ENCODE data around the gene SLC6A7. TPM values are rescaled to one million over a fixed set of nuclear protein-coding genes. Genes with fewer than 3 reads are reported as not detected.
"Not testable (repeated sequence)": the region's sequence is repeated elsewhere in the genome, so short reads cannot be mapped to it uniquely, and the experiment has no call there.

The SLC6A7 gene
- total RNA-seq, 2 experiments from 2014 or later, result not detected

- CTCF ChIA-PET, result no interaction called here
- intact Hi-C loops (cut with micrococcal nuclease), result no loop called here
- no peaks in the 10 kb centered on the region for H3K4me1 Mint-ChIP-seq (ENCODE audit: low read depth)
Measured at GRCh38 chr5:150246429-150246828, 56.6 kb downstream of the SLC6A7 start.

DNA sequence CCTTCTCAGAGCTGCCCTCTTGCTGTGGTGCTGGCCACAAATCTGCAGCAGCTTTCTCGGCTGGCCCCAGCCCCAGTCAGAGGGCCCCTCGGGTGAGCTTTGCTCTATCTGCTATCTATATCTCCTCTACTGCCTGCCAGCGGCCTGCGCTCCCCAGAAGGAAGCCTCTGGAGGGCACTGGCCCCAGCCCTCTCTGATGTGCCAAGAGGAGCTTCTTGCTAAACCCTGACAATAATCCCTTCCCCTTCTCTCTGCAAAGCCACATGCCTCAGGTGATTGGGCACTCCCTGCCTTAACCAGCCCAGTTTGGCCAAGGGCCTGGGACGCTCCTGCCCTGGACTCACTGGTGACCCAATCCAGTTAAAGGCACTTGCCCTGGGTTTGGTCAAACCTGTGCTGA lies 57.0 kb downstream of the SLC6A7 start:
- H3K9me3 Mint-ChIP-seq, result no peaks in the 10 kb centered on the region
- no peaks in the 10 kb centered on the region for H3K36me3 Mint-ChIP-seq (ENCODE audit: low read depth)
- H3K27me3 Mint-ChIP-seq (ENCODE audit: low read depth), result no peaks in the 10 kb centered on the region
- intact Hi-C loops (cut with micrococcal nuclease), result no loop called here
- no peak for DNase-seq
- H3K4me1 Mint-ChIP-seq (ENCODE audit: low read depth), result no peaks in the 10 kb centered on the region
- no peak overlapping the region for H3K4me3 Mint-ChIP-seq
- no peak overlapping the region for H3K27ac Mint-ChIP-seq
- CTCF ChIA-PET, result no interaction called here

More at GRCh38 chr5:150246429-150246828, 56.6 kb downstream of the SLC6A7 start:
- no peak for DNase-seq
- Mint-ChIP-seq H3K4me3 (no peak overlapping the region), H3K27ac (no peak overlapping the region), H3K9me3 (no peaks in the 10 kb centered on the region), H3K36me3 (ENCODE audit: low read depth) (no peaks in the 10 kb centered on the region), H3K27me3 (ENCODE audit: low read depth) (no peaks in the 10 kb centered on the region)

GRCh38 chr5:150247726-150248125 lies 57.9 kb downstream of the SLC6A7 start:
- no peaks in the 10 kb centered on the region for H3K4me1 Mint-ChIP-seq (ENCODE audit: low read depth)
- H3K36me3 Mint-ChIP-seq (ENCODE audit: low read depth), result no peaks in the 10 kb centered on the region
- intact Hi-C loops (cut with micrococcal nuclease), result no loop called here
- H3K27me3 Mint-ChIP-seq (ENCODE audit: low read depth), result no peaks in the 10 kb centered on the region
- no peaks in the 10 kb centered on the region for H3K9me3 Mint-ChIP-seq
- CTCF ChIA-PET, result no interaction called here
- no peak overlapping the region for H3K27ac Mint-ChIP-seq
- no peak overlapping the region for H3K4me3 Mint-ChIP-seq
- DNase-seq, result no peak

DNA sequence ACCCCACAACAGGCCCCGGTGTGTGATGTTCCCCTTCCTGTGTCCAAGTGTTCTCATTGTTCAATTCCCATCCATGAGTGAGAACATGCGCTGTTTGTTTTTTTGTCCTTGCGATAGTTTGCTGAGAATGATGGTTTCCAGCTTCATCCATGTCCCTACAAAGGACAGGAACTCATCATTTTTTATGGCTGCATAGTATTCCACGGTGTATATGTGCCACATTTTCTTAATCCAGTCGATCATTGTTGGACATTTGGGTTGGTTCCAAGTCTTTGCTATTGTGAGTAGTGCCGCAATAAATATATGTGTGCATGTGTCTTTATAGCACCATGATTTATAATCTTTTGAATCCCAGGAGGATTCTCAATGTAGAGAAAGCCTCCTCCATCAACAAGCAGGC lies 58.6 kb downstream of the SLC6A7 start:
- H3K9me3 Mint-ChIP-seq; DNase-seq; H3K27ac Mint-ChIP-seq; H3K36me3 Mint-ChIP-seq (ENCODE audit: low read depth); intact Hi-C loops (cut with micrococcal nuclease); H3K4me1 Mint-ChIP-seq (ENCODE audit: low read depth); H3K27me3 Mint-ChIP-seq (ENCODE audit: low read depth); CTCF ChIA-PET; H3K4me3 Mint-ChIP-seq: not testable (repeated sequence)

GRCh38 chr5:150248946-150249345 lies 59.1 kb downstream of the SLC6A7 start:
- DNase-seq, result no peak
- H3K27me3 Mint-ChIP-seq (ENCODE audit: low read depth), result no peaks in the 10 kb centered on the region
- H3K27ac Mint-ChIP-seq, result no peak overlapping the region
- H3K4me1 Mint-ChIP-seq (ENCODE audit: low read depth), result no peaks in the 10 kb centered on the region
- no peak overlapping the region for H3K4me3 Mint-ChIP-seq
- H3K36me3 Mint-ChIP-seq (ENCODE audit: low read depth), result no peaks in the 10 kb centered on the region
- intact Hi-C loops (cut with micrococcal nuclease), result no loop called here
- H3K9me3 Mint-ChIP-seq, result no peaks in the 10 kb centered on the region
- CTCF ChIA-PET, result no interaction called here

DNA sequence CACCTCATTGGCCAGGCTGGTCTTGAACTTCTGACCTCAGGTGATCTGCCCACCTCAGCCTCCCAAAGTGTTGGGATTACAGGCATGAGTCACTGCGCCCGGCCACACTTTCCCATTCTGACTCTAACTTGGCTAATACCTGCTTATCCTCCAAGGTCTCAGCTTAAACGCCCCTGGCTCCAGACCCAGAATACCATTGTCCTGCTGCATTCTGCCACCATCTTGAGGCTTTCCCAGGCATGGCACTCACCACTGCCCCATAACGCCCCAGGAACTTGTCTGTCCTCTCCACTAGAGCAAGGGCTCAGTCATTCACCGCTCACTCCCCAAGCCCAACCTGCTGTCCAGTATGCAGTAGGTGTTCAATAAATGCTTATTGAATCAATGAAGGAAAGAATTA lies 59.9 kb downstream of the SLC6A7 start:
- no peak for DNase-seq
- H3K4me1 Mint-ChIP-seq (ENCODE audit: low read depth), result no peaks in the 10 kb centered on the region
- no peaks in the 10 kb centered on the region for H3K36me3 Mint-ChIP-seq (ENCODE audit: low read depth)
- H3K27me3 Mint-ChIP-seq (ENCODE audit: low read depth), result no peaks in the 10 kb centered on the region
- CTCF ChIA-PET, result no interaction called here
- intact Hi-C loops (cut with micrococcal nuclease), result no loop called here
- no peak overlapping the region for H3K4me3 Mint-ChIP-seq
- no peaks in the 10 kb centered on the region for H3K9me3 Mint-ChIP-seq
- H3K27ac Mint-ChIP-seq, result no peak overlapping the region

GRCh38 chr5:150251504-150251903 lies 61.6 kb downstream of the SLC6A7 start:
- Mint-ChIP-seq H3K4me3 (no peak overlapping the region), H3K36me3 (ENCODE audit: low read depth) (no peaks in the 10 kb centered on the region), H3K9me3 (no peaks in the 10 kb centered on the region), H3K27me3 (ENCODE audit: low read depth) (no peaks in the 10 kb centered on the region), H3K4me1 (ENCODE audit: low read depth) (no peaks in the 10 kb centered on the region), H3K27ac (no peak overlapping the region)
- CTCF ChIA-PET, result no interaction called here
- DNase-seq, result no peak
- intact Hi-C loops (cut with micrococcal nuclease), result no loop called here

DNA sequence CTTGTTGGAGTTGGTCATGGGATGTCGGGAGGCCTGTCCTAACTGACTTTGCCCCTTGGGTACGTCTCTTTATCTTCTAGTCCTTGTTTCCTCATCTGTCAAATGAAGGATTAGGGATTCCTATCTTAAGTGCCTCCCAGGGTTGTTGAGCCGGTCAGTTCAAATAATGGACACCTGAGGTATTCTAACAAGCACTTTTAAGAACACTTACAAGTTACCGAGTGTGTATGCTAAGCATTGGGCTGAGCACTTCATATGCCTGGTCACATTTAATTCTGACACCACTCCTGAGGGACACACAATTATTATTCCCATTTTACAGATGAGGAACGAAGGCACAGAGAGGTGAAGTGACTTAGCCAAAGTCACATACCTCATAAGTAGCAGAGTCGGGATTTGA lies 62.6 kb downstream of the SLC6A7 start:
- no peaks in the 10 kb centered on the region for H3K4me1 Mint-ChIP-seq (ENCODE audit: low read depth)
- no peaks in the 10 kb centered on the region for H3K36me3 Mint-ChIP-seq (ENCODE audit: low read depth)
- CTCF ChIA-PET, result interaction anchor here (0.7 kb wide), 1 partner anchor 25 kb away, joined by 3 read pairs; no protein-coding TSS in a partner anchor

GRCh38 chr5:150253416-150254208 lies 63.8 kb downstream of the SLC6A7 start:
- no peaks in the 10 kb centered on the region for H3K36me3 Mint-ChIP-seq (ENCODE audit: low read depth)
- H3K4me3 Mint-ChIP-seq, result no peak overlapping the region
- DNase-seq, result no peak
- no peak overlapping the region for H3K27ac Mint-ChIP-seq
- H3K9me3 Mint-ChIP-seq, result no peaks in the 10 kb centered on the region
- intact Hi-C loops (cut with micrococcal nuclease), result no loop called here
- no peaks in the 10 kb centered on the region for H3K27me3 Mint-ChIP-seq (ENCODE audit: low read depth)
- CTCF ChIA-PET, result no interaction called here
- H3K4me1 Mint-ChIP-seq (ENCODE audit: low read depth), result no peaks in the 10 kb centered on the region

More for the DNA sequence above, 62.6 kb downstream of the SLC6A7 start:
- intact Hi-C loops (cut with micrococcal nuclease), result no loop called here
- Mint-ChIP-seq H3K27ac (no peak overlapping the region), H3K27me3 (ENCODE audit: low read depth) (no peaks in the 10 kb centered on the region), H3K4me3 (no peak overlapping the region), H3K9me3 (no peaks in the 10 kb centered on the region)
- DNase-seq, result no peak

GRCh38 chr5:150254363-150254762 lies 64.5 kb downstream of the SLC6A7 start:
- Mint-ChIP-seq H3K36me3 (ENCODE audit: low read depth) (no peaks in the 10 kb centered on the region), H3K4me1 (ENCODE audit: low read depth) (no peaks in the 10 kb centered on the region), H3K27ac (no peak overlapping the region), H3K9me3 (no peaks in the 10 kb centered on the region), H3K27me3 (ENCODE audit: low read depth) (no peaks in the 10 kb centered on the region), H3K4me3 (no peak overlapping the region)
- CTCF ChIA-PET, result interaction anchor here (0.8 kb wide), 1 partner anchor 101 kb away, joined by 3 read pairs; no protein-coding TSS in a partner anchor
- no peak for DNase-seq
- intact Hi-C loops (cut with micrococcal nuclease), result no loop called here

DNA sequence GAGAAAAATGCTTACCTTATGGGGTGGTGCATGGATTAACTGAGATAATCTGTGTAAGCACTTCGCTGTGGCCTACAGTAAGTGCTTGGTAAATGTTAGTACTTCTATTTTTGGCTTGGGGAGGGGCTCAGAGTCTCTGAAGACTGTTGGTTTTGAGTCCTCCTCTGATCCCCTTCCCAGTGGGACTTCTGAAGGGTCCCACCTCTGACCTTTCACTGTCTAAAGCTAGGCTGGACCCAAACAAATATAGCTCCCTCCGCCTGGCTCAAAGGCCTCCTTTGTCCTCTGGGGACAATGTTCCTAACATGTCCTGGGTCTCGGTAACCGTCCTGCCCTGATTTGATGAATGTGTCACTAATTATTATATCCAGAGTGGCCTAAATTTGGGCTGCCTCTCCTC lies 64.9 kb downstream of the SLC6A7 start:
- Mint-ChIP-seq H3K36me3 (ENCODE audit: low read depth) (no peaks in the 10 kb centered on the region), H3K4me1 (ENCODE audit: low read depth) (no peaks in the 10 kb centered on the region), H3K27me3 (ENCODE audit: low read depth) (no peaks in the 10 kb centered on the region), H3K9me3 (no peaks in the 10 kb centered on the region), H3K27ac (no peak overlapping the region), H3K4me3 (no peak overlapping the region)
- no peak for DNase-seq
- intact Hi-C loops (cut with micrococcal nuclease), result no loop called here
- CTCF ChIA-PET, result interaction anchor here (0.8 kb wide), 1 partner anchor 102 kb away, joined by 3 read pairs; no protein-coding TSS in a partner anchor

GRCh38 chr5:150255659-150256409 lies 66.0 kb downstream of the SLC6A7 start:
- no peaks in the 10 kb centered on the region for H3K9me3 Mint-ChIP-seq
- intact Hi-C loops (cut with micrococcal nuclease), result no loop called here
- no peak for DNase-seq
- CTCF ChIA-PET, result no interaction called here
- no peaks in the 10 kb centered on the region for H3K4me1 Mint-ChIP-seq (ENCODE audit: low read depth)
- no peak overlapping the region for H3K4me3 Mint-ChIP-seq
- H3K36me3 Mint-ChIP-seq (ENCODE audit: low read depth), result no peaks in the 10 kb centered on the region
- H3K27me3 Mint-ChIP-seq (ENCODE audit: low read depth), result no peaks in the 10 kb centered on the region
- no peak overlapping the region for H3K27ac Mint-ChIP-seq
